Calu3 (cell line): ENCODE data around the gene EIF4EBP2. TPM values are rescaled to one million over a fixed set of nuclear protein-coding genes. Genes with fewer than 3 reads are reported as not detected.

ENCODE experiments used
- BruUV-seq: library from RNA; stranded (reverse); fragments of 400-500 nt; replicated peaks from 2 replicates; lab custom pipeline; 2021; lab: Mats Ljungman, UMichigan
- CTCF ChIA-PET: fragments of 300-600 bp; sonication (Branson Sonifier 250); formaldehyde crosslinking; loops from one replicate; lab custom pipeline; 2022; ENCODE audit warnings: antibody characterized with exemption; lab: Charles Lee
- DNase-seq: peaks from one replicate; pipeline ENCODE4 v3.0.0; 2022
- H3K27ac Mint-ChIP-seq: one replicate; pipeline ENCODE4 v1.8.0; 2022; ENCODE audit warnings: mixed read lengths; ENCODE audit not compliant: unreplicated experiment
- H3K27me3 Mint-ChIP-seq: one replicate; pipeline ENCODE4 v1.8.0; 2022; ENCODE audit warnings: mixed read lengths; ENCODE audit not compliant: unreplicated experiment
- H3K36me3 Mint-ChIP-seq: one replicate; pipeline ENCODE4 v1.8.0; 2022; ENCODE audit warnings: mild to moderate bottlenecking, moderate library complexity, mixed read lengths; ENCODE audit not compliant: insufficient read depth, unreplicated experiment
- H3K4me1 Mint-ChIP-seq: one replicate; pipeline ENCODE4 v1.8.0; 2022; ENCODE audit warnings: mild to moderate bottlenecking, low read depth, mixed read lengths; ENCODE audit not compliant: unreplicated experiment
- H3K4me3 Mint-ChIP-seq: one replicate; pipeline ENCODE4 v1.8.0; 2022; ENCODE audit warnings: mild to moderate bottlenecking, low read depth, moderate library complexity, mixed read lengths; ENCODE audit not compliant: unreplicated experiment
- H3K9me3 Mint-ChIP-seq: one replicate; pipeline ENCODE4 v1.8.0; 2022; ENCODE audit warnings: low read depth, mixed read lengths; ENCODE audit not compliant: unreplicated experiment
- CTCF ChIP-seq: fragments of 200-600 bp; IDR thresholded peaks from one replicate; pipeline ENCODE4 v1.8.0; 2022; ENCODE audit warnings: antibody characterized with exemption; ENCODE audit not compliant: unreplicated experiment
- intact Hi-C: fragments of 100-400 bp; cut with micrococcal nuclease; formaldehyde crosslinking; loops from one replicate; pipeline ENCODE4 v1.10.0; 2022; ENCODE audit not compliant: unreplicated experiment
- total RNA-seq: library from RNA; stranded (reverse); gene quantifications from 2 replicates; pipeline ENCODE4 v1.2.3, GENCODE V29; 2022

EIF4EBP2 gene
- total RNA-seq, 1 experiment from 2014 or later, result 54.7 TPM

GRCh38 chr10:70362328-70362727 lies 41.6 kb upstream of the EIF4EBP2 start:
- no peak overlapping the region for H3K27ac Mint-ChIP-seq

DNA sequence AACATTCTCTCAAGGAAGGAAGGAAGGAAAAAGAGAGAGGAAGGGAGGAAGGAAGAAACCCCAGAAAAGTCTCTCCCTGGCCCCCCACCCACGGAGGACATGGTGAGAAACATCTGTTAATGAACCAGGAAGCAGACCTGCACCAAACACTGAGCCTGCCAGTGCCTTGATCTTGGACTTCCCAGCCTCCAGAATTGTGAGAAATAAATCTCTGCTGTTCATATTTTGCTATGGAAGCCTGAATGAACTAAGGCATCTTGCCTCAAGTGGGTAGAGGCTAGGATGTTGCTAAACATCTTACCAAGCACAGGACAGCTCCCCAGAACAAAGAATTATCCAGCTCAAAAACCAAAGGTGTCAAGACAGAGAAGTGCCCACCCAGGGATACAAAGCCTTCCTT lies 40.7 kb upstream of the EIF4EBP2 start:
- Mint-ChIP-seq H3K9me3 (no peaks in the 10 kb centered on the region), H3K27ac (no peak overlapping the region), H3K36me3 (no peaks in the 10 kb centered on the region), H3K4me3 (no peak overlapping the region), H3K27me3 (no peaks in the 10 kb centered on the region), H3K4me1 (peaks cover 9% of the 10 kb centered on the region)
- CTCF ChIA-PET, result interaction anchor here (0.7 to 2.4 kb wide), 7 partner anchors 15 to 217 kb away, joined by 4 to 145 read pairs (median 11); partner anchors contain the start of gene TYSND1
- intact Hi-C loops, result no loop called here
- no TSS peak for BruUV-seq
- no peak for DNase-seq
- no peak for TF ChIP-seq CTCF

More at GRCh38 chr10:70362328-70362727, 41.6 kb upstream of the EIF4EBP2 start:
- intact Hi-C loops, result no loop called here
- Mint-ChIP-seq H3K9me3 (no peaks in the 10 kb centered on the region), H3K4me3 (no peak overlapping the region), H3K27me3 (no peaks in the 10 kb centered on the region), H3K36me3 (no peaks in the 10 kb centered on the region), H3K4me1 (peaks cover 9% of the 10 kb centered on the region)
- no peak for TF ChIP-seq CTCF
- BruUV-seq, result no TSS peak
- DNase-seq, result no peak
- CTCF ChIA-PET, result interaction anchor here (0.8 to 0.9 kb wide), 2 partner anchors 14 to 141 kb away, joined by 3 read pairs; no protein-coding TSS in a partner anchor

GRCh38 chr10:70363971-70364771 lies 39.8 kb upstream of the EIF4EBP2 start:
- H3K4me1 Mint-ChIP-seq, result peaks cover 9% of the 10 kb centered on the region
- peak overlapping the region; percentile 38 for H3K27ac Mint-ChIP-seq
- H3K9me3 Mint-ChIP-seq, result no peaks in the 10 kb centered on the region
- no TSS peak for BruUV-seq
- peak; percentile 94 for DNase-seq
- intact Hi-C loops, result loop anchor here (1.0 to 2.0 kb wide), 3 partner anchors 99 to 217 kb away; partner anchors contain the start of gene TYSND1
- H3K36me3 Mint-ChIP-seq, result no peaks in the 10 kb centered on the region
- H3K27me3 Mint-ChIP-seq, result no peaks in the 10 kb centered on the region
- peak; percentile 98 for TF ChIP-seq CTCF
- H3K4me3 Mint-ChIP-seq, result no peak overlapping the region
- CTCF ChIA-PET, result interaction anchor here (0.6 to 2.4 kb wide), 24 partner anchors 8 to 404 kb away, joined by 3 to 145 read pairs (median 5); partner anchors contain the start of genes EIF4EBP2, PPA1 and TYSND1

- H3K36me3 Mint-ChIP-seq, result no peaks in the 10 kb centered on the region
- H3K4me3 Mint-ChIP-seq, result no peak overlapping the region
- no peak for DNase-seq
- H3K27ac Mint-ChIP-seq, result peak overlapping the region; percentile 38
- no peaks in the 10 kb centered on the region for H3K27me3 Mint-ChIP-seq
- no peaks in the 10 kb centered on the region for H3K9me3 Mint-ChIP-seq
- CTCF ChIA-PET, result interaction anchor here (0.7 to 2.4 kb wide), 22 partner anchors 11 to 249 kb away, joined by 3 to 145 read pairs (median 6); partner anchors contain the start of genes EIF4EBP2, PPA1 and TYSND1
- BruUV-seq, result no TSS peak
- H3K4me1 Mint-ChIP-seq, result peaks cover 9% of the 10 kb centered on the region
- intact Hi-C loops, result loop anchor here (1.0 to 2.0 kb wide), 3 partner anchors 100 to 218 kb away; partner anchors contain the start of gene TYSND1
- no peak for TF ChIP-seq CTCF
Measured at GRCh38 chr10:70364772-70365091, 39.2 kb upstream of the EIF4EBP2 start.
